ENCODE measurements around the gene GHSR.

GHSR gene

GRCh38 chr3:172437713-172438112 lies 10.5 kb downstream of the GHSR start:
- no peak for DNase-seq

DNA sequence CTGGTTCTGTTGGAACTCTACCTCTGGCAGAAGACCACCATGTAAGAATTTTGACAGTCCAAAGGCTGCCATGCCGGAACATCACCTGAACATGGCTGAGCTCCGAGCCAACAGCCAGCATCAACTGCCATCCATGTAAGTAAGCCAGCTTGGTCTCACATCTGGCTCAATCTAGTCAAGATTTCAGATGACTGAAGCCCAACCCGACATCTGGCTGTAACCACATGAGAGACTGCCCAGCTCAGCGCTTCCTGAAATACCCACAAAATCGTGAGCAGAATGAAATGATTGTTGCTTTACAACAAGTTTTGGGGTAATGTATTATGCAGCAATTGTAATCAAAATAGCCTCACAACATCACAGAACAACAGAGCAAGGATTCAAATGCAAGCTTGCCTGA lies 32.9 kb downstream of the GHSR start:
- no peak for DNase-seq

GRCh38 chr3:172411478-172411947 lies 36.7 kb downstream of the GHSR start:
- DNase-seq: no peak

- DNase-seq: no peak
Measured at GRCh38 chr3:172410702-172411477, 37.4 kb downstream of the GHSR start.

DNA sequence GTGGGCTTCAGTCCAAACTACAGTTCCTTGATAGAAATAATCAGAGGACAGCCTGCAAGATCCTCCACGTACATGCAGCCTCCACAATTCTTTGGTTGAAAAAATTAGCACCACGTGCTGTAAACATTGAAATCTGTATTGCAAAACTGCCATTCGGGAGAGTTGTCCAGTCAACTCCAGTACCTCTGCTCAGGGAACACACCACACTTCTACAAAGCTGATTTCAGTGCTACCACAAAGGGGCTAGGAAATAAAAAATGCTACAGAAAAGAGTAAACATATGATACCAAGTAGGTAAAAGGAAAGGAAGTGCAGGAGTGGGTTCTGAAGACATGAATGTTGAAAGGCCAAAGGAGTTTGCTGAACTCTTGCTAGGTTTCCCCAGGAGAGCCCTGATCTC lies 40.4 kb downstream of the GHSR start:
- DNase-seq: no peak

DNA sequence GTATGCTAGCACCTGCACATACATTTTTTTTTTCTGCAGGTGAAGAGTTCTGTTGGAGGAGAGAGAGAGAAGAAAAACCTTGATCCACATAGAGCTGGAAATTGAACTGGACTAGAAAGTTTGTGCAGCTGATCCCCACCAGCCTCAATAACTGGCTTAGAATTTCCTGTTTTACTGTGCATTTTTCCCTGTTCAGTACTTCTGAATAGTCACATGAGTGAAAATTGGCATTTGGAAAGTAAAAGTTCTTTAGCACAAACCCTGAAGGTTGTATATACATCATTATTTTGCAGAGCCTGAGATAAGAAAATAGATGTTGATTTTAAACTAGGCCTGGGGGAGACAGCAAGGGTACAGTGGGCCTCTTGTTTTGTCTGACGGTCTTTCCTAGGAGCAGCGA lies 42.3 kb downstream of the GHSR start:
- no peak for DNase-seq

DNA sequence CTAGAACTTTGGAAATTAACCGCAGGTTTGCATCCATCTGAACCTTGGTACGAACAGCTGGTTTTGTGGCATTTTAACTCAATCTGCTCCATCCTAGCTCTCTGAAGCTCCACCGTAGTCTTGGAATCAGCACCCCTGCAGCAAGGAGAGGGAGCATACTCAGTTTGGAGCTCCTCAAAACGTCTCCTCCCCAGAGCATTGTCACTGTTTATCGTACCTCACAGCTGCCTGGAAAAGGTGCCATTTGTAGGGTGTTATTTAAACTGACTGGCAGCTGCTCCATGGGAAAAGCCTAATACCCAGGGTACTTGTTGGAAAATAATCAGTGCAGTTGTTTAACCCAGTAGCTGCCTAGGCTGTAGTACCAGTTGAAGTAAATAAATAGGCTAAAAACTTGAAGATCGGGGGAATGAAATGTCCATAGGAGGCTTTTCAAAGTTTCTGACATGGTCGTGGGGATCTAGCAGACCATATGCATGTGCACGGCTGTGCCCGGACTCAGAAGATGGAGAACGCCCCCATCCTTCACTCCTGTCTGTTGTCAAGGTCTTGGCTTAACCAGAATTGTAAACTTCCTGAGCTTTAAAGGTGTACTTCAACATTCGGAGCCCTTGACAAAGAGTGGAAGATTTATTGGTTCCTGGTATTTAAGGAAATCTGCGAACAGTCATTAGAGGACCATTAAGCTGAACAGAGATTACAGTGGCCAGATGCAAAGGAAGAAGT lies 43.9 kb downstream of the GHSR start:
- DNase-seq: no peak

DNA sequence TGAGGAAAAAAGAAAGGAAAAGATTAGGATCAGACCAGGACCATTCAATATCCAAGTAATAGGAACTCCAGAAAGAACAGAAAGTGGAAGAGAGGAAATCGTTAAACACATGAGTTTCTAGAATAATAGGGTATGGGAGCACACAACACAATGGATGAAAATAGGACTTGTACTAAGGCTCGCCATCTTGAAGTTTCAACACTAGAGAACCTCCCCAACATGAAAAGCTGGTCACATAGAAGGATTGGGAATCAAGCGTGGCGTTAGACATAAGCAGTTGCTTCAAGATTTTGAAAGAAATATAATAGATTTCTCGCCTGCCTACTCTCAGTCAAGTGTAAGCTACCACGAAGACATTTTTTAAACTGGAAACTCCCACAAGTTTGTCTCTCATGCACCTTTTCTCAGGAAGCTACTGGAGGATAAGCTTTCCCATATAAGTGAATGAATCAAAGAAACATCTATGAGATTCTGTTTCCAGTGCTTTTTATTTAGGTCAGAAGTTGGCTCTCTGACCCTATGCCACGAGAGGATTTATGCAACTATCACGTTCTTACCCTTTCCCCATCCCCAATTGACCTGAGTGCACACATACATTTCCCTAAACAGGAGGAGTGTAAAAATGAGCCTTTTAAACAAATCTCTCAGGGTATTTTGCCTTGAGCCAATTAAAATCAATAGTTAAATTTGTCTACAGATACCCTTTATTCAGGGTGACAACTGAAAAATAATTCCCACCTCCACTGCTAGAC lies 45.2 kb downstream of the GHSR start:
- no peak for DNase-seq

DNA sequence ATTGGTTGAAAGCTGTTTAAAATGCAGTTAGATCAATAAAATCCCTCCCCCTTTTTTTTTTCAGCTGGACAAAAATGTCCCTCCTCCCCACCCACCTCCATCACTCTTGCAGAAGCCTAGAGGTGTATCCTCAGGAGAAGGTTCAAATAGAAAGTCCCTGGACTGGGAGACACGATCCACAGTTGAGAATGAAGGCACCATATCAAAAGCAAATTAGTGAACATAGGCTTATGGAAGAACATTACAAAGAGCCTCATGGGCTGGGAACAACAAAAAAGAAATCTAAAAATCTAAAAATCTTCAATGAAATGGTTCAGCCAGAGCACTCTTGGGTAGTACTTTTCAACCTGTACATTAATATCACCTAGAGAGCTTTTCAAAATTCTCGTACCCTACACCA lies 46.2 kb downstream of the GHSR start:
- no peak for DNase-seq

DNA sequence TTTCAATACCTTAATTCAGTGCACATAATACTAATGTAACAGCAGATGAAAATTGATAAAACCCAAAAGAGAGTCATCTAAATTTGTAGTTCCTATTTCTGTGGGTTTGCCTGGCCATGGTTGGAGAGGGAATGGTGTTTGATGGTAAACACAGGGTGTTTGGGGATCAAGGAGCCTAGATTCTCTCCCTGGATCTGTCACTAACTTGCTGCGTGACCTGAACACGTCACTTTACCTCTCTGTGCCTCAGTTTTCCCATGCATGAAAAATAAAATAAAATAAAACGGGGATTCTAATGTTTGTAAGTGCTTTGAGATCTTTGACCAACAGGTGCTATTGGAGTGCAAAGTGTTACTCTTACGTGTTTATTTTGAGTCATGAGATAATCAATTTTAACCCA lies 49.8 kb downstream of the GHSR start:
- no peak for DNase-seq

- no peak for DNase-seq
Measured at GRCh38 chr3:172397716-172398405, 50.4 kb downstream of the GHSR start.

- no peak for DNase-seq
Measured at GRCh38 chr3:172396400-172396799, 51.9 kb downstream of the GHSR start.

- DNase-seq: no peak
Measured at GRCh38 chr3:172394692-172395091, 53.6 kb downstream of the GHSR start.

All from CD4-positive, alpha-beta T cell treated with Interferon alpha-2 for 1 hour (primary cell).